IMR-90 (cell line): ENCODE results near the gene MFSD6. TPM values are rescaled to one million over a fixed set of nuclear protein-coding genes. Genes with fewer than 3 reads are reported as not detected.
A peak's percentile ranks its signal among the peaks of the same experiment; 100 is the strongest.

Source experiments
- ATAC-seq: fragments of 200-7000 bp; cut with Tn5 transposase; 2 replicates; pipeline ENCODE4 v1.9.1; 2020; ENCODE audit warnings: low read depth, mild to moderate bottlenecking, moderate library complexity
- BruUV-seq: library from RNA; stranded (reverse); fragments of 400-500 nt; replicated peaks from 2 replicates; lab custom pipeline; 2021; lab: Mats Ljungman, UMichigan
- CTCF ChIA-PET: fragments of 300-600 bp; formaldehyde crosslinking; extraction: SDS; loops from one replicate; lab custom pipeline; 2021; ENCODE audit warnings: antibody characterized with exemption; lab: Yijun Ruan, JAX
- POLR2A ChIA-PET: fragments of 300-600 bp; sonication (Branson Sonifier 250); formaldehyde crosslinking; loops from one replicate; lab custom pipeline; 2022; ENCODE audit warnings: antibody characterized with exemption; ENCODE audit not compliant: unreplicated experiment; lab: Charles Lee
- DNase-seq: peaks from one replicate; pipeline ENCODE4 v3.0.0; 2013
- H2AFZ ChIP-seq: replicated peaks from 2 replicates; pipeline ENCODE3; 2013; ENCODE audit warnings: low read length, mild to moderate bottlenecking; ENCODE audit not compliant: poor library complexity
- H2AK5ac ChIP-seq: 2 replicates; pipeline ENCODE4 v1.6.1; 2013; ENCODE audit warnings: low read depth, low read length, inconsistent platforms
- H2AK9ac ChIP-seq: replicated peaks from 2 replicates; pipeline ENCODE3; 2013; ENCODE audit warnings: mild to moderate bottlenecking, low read depth, low read length, moderate library complexity; ENCODE audit not compliant: poor library complexity
- H2BK120ac ChIP-seq: 2 replicates; pipeline ENCODE4 v1.6.1; 2013; ENCODE audit warnings: low read depth, low read length, inconsistent platforms
- H2BK15ac ChIP-seq: 3 replicates; pipeline ENCODE4 v1.6.1; 2013; ENCODE audit warnings: low read depth, low read length, inconsistent platforms
- H2BK20ac ChIP-seq: 2 replicates; pipeline ENCODE4 v1.6.1; 2013; ENCODE audit warnings: low read depth, mild to moderate bottlenecking, inconsistent platforms, low read length, moderate library complexity
- H2BK5ac ChIP-seq: 2 replicates; pipeline ENCODE4 v1.6.1; 2013; ENCODE audit warnings: mild to moderate bottlenecking, low read depth, low read length, inconsistent platforms; ENCODE audit not compliant: poor library complexity, severe bottlenecking
- H3K14ac ChIP-seq: replicated peaks from 2 replicates; pipeline ENCODE4 v1.6.1; 2013; ENCODE audit warnings: low read depth, low read length, inconsistent platforms
- H3K18ac ChIP-seq: 2 replicates; pipeline ENCODE4 v1.6.1; 2013; ENCODE audit warnings: low read depth, low read length, control low read depth
- H3K23ac ChIP-seq: 2 replicates; pipeline ENCODE4 v1.6.1; 2013; ENCODE audit warnings: low read depth, low read length, inconsistent platforms
- H3K27ac ChIP-seq: 2 replicates; pipeline ENCODE4 v1.5.1; 2013; ENCODE audit warnings: mild to moderate bottlenecking, control low read depth, low read length; ENCODE audit not compliant: insufficient read depth
- H3K27me3 ChIP-seq: 2 replicates; pipeline ENCODE4 v1.6.1; 2013; ENCODE audit warnings: low read length; ENCODE audit not compliant: control insufficient read depth, insufficient read depth
- H3K36me3 ChIP-seq: 2 replicates; pipeline ENCODE4 v1.6.1; 2013; ENCODE audit warnings: low read length, mixed read lengths; ENCODE audit not compliant: control insufficient read depth, insufficient read depth
- H3K4ac ChIP-seq: 2 replicates; pipeline ENCODE4 v1.6.1; 2013; ENCODE audit warnings: low read depth, low read length, inconsistent platforms
- H3K4me1 ChIP-seq: 2 replicates; pipeline ENCODE4 v1.6.1; 2013; ENCODE audit warnings: low read length, mixed read lengths; ENCODE audit not compliant: control insufficient read depth, insufficient read depth
- H3K4me2 ChIP-seq: 2 replicates; pipeline ENCODE4 v1.6.1; 2013; ENCODE audit warnings: low read depth, mild to moderate bottlenecking, control low read depth, low read length, moderate library complexity
- H3K4me3 ChIP-seq: 2 replicates; pipeline ENCODE4 v1.5.1; 2013; ENCODE audit warnings: low read depth, mild to moderate bottlenecking, control low read depth, low read length, moderate library complexity; ENCODE audit not compliant: insufficient read depth
- H3K56ac ChIP-seq: 2 replicates; pipeline ENCODE4 v1.6.1; 2013; ENCODE audit warnings: low read length, inconsistent platforms; ENCODE audit not compliant: insufficient read depth; ENCODE audit errors: extremely low read depth
- H3K79me1 ChIP-seq, 2 experiments: 2 replicates each; pipeline ENCODE4 v1.6.1; 2013; ENCODE audit warnings: low read length in 2 of 2, inconsistent platforms in 1 of 2, low read depth in 1 of 2
- H3K9ac ChIP-seq: 2 replicates; pipeline ENCODE4 v1.6.1; 2013; ENCODE audit warnings: low read depth, low read length, control low read depth
- H3K9me1 ChIP-seq: 2 replicates; pipeline ENCODE4 v1.6.1; 2013; ENCODE audit warnings: low read length, inconsistent platforms; ENCODE audit not compliant: insufficient read depth
- H3K9me3 ChIP-seq: 2 replicates; pipeline ENCODE4 v1.6.1; 2013; ENCODE audit warnings: low read length; ENCODE audit not compliant: control insufficient read depth, insufficient read depth
- H4K20me1 ChIP-seq: 2 replicates; pipeline ENCODE4 v1.6.1; 2013; ENCODE audit warnings: low read length, inconsistent platforms; ENCODE audit not compliant: insufficient read depth
- H4K5ac ChIP-seq: 2 replicates; pipeline ENCODE4 v1.6.1; 2013; ENCODE audit warnings: mild to moderate bottlenecking, low read depth, low read length, control low read depth
- H4K8ac ChIP-seq, 2 experiments: 2 replicates each; pipeline ENCODE4 v1.6.1; 2013; ENCODE audit warnings: low read depth in 2 of 2, low read length in 2 of 2, control low read depth in 1 of 2, inconsistent platforms in 1 of 2
- H4K91ac ChIP-seq: 2 replicates; pipeline ENCODE4 v1.6.1; 2013; ENCODE audit warnings: low read depth, low read length, inconsistent platforms; ENCODE audit not compliant: insufficient read depth
- CEBPB ChIP-seq: IDR thresholded peaks from 2 replicates; pipeline ENCODE4 v1.6.1; 2012; ENCODE audit warnings: low read depth, low read length, improper control_type of control experiment
- CHD1 ChIP-seq: IDR thresholded peaks from 2 replicates; pipeline ENCODE4 v1.6.1; 2012; ENCODE audit warnings: low read depth, low read length, improper control_type of control experiment
- CTCF ChIP-seq: conservative IDR thresholded peaks from 2 replicates; pipeline ENCODE4 v1.5.1; 2012; ENCODE audit warnings: mild to moderate bottlenecking, low read depth, low read length, improper control_type of control experiment
- FOS ChIP-seq: fragments of 150-350 bp; IDR thresholded peaks from 2 replicates; pipeline ENCODE4 v1.6.1; 2016; ENCODE audit warnings: low read depth, low read length
- MAZ ChIP-seq: IDR thresholded peaks from 2 replicates; pipeline ENCODE4 v1.6.1; 2012; ENCODE audit warnings: low read depth, mild to moderate bottlenecking, low read length, improper control_type of control experiment, moderate library complexity, borderline replicate concordance
- MXI1 ChIP-seq: IDR thresholded peaks from 2 replicates; pipeline ENCODE4 v1.6.1; 2012; ENCODE audit warnings: low read depth, mild to moderate bottlenecking, low read length, moderate library complexity, borderline replicate concordance
- RFX5 ChIP-seq: IDR thresholded peaks from 2 replicates; pipeline ENCODE4 v1.8.0; 2012; ENCODE audit warnings: low read depth, mild to moderate bottlenecking, low read length, moderate library complexity
- dilution Hi-C: fragments of 300-500 bp; cut with HindIII; formaldehyde crosslinking; loops from one replicate; pipeline ENCODE4 v1.14.3; 2018; ENCODE audit warnings: low sequenced_read_pairs; ENCODE audit not compliant: unreplicated experiment
- in situ Hi-C: fragments of 300-500 bp; cut with MboI; formaldehyde crosslinking; loops from 3 replicates; pipeline ENCODE4 v1.14.3; 2019; ENCODE audit warnings: low sequenced_read_pairs, inconsistent platforms, mixed read lengths
- intact Hi-C: fragments of 100-400 bp; cut with micrococcal nuclease; formaldehyde crosslinking; loops from 2 replicates; pipeline ENCODE4 v1.10.0; 2022
- polyA plus RNA-seq, 3 experiments: library from polyadenylated mRNA; depleted of rRNA; stranded (reverse); fragments of >200 nt; gene quantifications; 2 replicates each; pipeline ENCODE4 v1.2.3, GENCODE V29; 2012; ENCODE audit warnings: low replicate concordance in 1 of 3
- total RNA-seq: library from RNA; depleted of rRNA; stranded (reverse); fragments of >200 nt; gene quantifications from 2 replicates; pipeline ENCODE4 v1.2.3, GENCODE V29; 2012

Gene MFSD6
- total and polyA plus RNA-seq, 2 of the 4 experiments (the other 2 are of a cell fraction) = 4.2 to 7.7 TPM

- Histone ChIP-seq H3K23ac (no peak overlapping the region), H3K27ac (no peak overlapping the region), H3K18ac (no peak overlapping the region), H3K4me3 (no peak overlapping the region), H3K14ac (no peak overlapping the region), H4K91ac (no peak overlapping the region), H4K8ac (no peak overlapping the region), H3K9ac (no peak overlapping the region), H3K27me3 (peaks cover 12% of the 10 kb centered on the region; the same call in 1 of the 2 replicates), H2BK120ac (no peak overlapping the region), H3K9me1 (no peaks in the 10 kb centered on the region), H4K20me1 (no peaks in the 10 kb centered on the region), H2BK5ac (no peak overlapping the region), H2AK5ac (no peak overlapping the region), H2BK20ac (no peak overlapping the region), H3K79me1 (no peaks in the 10 kb centered on the region), H2AK9ac (no peak overlapping the region), H2BK15ac (no peak overlapping the region), H3K9me3 (no peaks in the 10 kb centered on the region), H3K36me3 (no peaks in the 10 kb centered on the region), H4K5ac (no peak overlapping the region), H3K4me2 (no peak overlapping the region), H3K4me1 (no peaks in the 10 kb centered on the region), H3K56ac (no peak overlapping the region), H3K4ac (no peak overlapping the region), H2AFZ (no peak overlapping the region)
- ATAC-seq (no peak), DNase-seq (peak; percentile 65)
- CTCF ChIA-PET = no interaction called here
- BruUV-seq = no TSS peak
- dilution Hi-C loops (no loop called here), in situ Hi-C loops (no loop called here), intact Hi-C loops (no loop called here)
- POLR2A ChIA-PET = no interaction called here
- TF ChIP-seq RFX5 = no peak
- TF ChIP-seq MXI1 = no peak
- no peak for TF ChIP-seq CHD1
- TF ChIP-seq CTCF = no peak
- peak; percentile 79 for TF ChIP-seq CEBPB
- peak; percentile 34; the same call in 1 of the 2 replicates for TF ChIP-seq FOS
- no peak for TF ChIP-seq MAZ
Observed at GRCh38 chr2:190404487-190404886, 3.7 kb upstream of the MFSD6 start.
